Stimulated activated naive CD8-positive, alpha-beta T cell treated with anti-CD3 and anti-CD28 coated beads, Interleukin-15, Interleukin-2, amounts not matched to agents 100 ng/mL and 50 ng/mL, for 24 hours (primary cell): ENCODE measurements around the gene C19orf25.
A peak's percentile ranks its signal among the peaks of the same experiment; 100 is the strongest.

Source experiments
- H3K27ac Mint-ChIP-seq: one replicate; pipeline ENCODE4 v1.8.0; 2021; ENCODE audit warnings: mild to moderate bottlenecking, mixed read lengths
- H3K27me3 Mint-ChIP-seq: one replicate; pipeline ENCODE4 v1.8.0; 2021; ENCODE audit warnings: mixed read lengths
- H3K36me3 Mint-ChIP-seq: one replicate; pipeline ENCODE4 v1.8.0; 2021; ENCODE audit warnings: low read depth, mixed read lengths
- H3K4me1 Mint-ChIP-seq: one replicate; pipeline ENCODE4 v1.8.0; 2021; ENCODE audit warnings: low read depth, mixed read lengths
- H3K4me3 Mint-ChIP-seq: one replicate; pipeline ENCODE4 v1.8.0; 2021; ENCODE audit warnings: mild to moderate bottlenecking, mixed read lengths
- H3K9me3 Mint-ChIP-seq: one replicate; pipeline ENCODE4 v1.8.0; 2021; ENCODE audit warnings: mixed read lengths

Gene C19orf25

DNA sequence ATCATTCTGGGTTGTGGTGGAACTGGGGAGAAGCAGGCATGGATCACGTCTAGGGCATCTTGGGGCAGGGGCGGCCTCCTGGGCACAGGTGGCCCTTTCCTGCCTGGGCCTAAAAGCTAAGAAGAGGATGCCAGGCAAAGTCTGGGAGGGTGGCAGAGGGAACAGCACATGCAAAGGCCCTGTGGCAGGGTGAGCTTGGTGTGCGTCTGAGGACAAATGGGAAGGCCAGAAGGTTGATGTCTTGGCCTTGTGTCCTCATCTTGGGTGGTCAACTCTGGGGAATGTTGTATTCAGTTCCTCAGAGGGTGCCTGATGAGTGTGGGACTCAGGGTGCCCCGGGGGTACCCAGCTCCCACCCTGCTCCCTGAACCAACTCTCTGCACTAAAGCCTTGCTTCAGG lies 39.5 kb upstream of the C19orf25 start:
- Mint-ChIP-seq H3K4me3 (no peak overlapping the region), H3K27me3 (peaks cover 13% of the 10 kb centered on the region), H3K27ac (no peak overlapping the region), H3K9me3 (no peaks in the 10 kb centered on the region), H3K36me3 (no peaks in the 10 kb centered on the region), H3K4me1 (no peaks in the 10 kb centered on the region)

- Mint-ChIP-seq H3K9me3 (no peaks in the 10 kb centered on the region), H3K36me3 (no peaks in the 10 kb centered on the region), H3K4me1 (peaks cover 7% of the 10 kb centered on the region), H3K27ac (peak overlapping the region; percentile 52), H3K27me3 (peaks cover 3% of the 10 kb centered on the region), H3K4me3 (no peak overlapping the region)
Measured at GRCh38 chr19:1516395-1516753, 37.4 kb upstream of the C19orf25 start.

DNA sequence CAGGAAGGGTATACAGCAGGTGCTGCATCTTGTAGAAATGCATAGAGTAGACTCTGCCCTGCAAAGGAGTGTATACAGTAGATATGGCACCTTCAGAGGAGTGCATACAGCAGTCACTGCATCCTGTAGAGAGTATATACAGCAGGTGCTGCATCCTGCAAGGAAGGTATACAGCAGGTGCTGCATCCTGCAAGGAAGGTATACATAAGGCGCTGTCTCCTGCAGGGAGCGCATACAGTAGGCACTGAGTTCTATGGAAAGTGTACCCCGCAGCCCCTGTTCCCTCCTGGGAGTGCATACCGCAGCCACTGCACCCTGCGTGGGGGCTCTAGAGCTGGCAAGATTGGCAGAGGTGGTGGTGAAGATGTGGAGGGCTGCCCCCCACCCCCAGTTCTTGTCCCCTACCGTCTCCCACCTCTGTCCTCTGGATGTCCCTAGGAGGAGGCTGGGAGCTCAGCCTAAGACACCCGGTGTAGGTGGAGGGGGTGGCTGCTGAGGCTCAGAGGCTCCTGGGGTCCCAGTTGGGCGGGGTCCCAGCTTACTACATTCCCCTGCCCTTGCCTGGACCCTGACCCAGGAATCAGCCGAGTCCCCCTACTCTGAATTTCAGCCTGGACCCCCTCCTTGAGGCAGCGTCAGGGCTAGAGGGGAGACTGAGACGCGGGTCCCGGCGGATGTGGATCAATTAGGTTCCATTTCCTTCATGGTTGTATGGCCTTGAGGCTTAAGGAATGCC lies 36.1 kb upstream of the C19orf25 start:
- Mint-ChIP-seq H3K4me1 (peaks cover 7% of the 10 kb centered on the region), H3K4me3 (no peak overlapping the region), H3K36me3 (no peaks in the 10 kb centered on the region), H3K27me3 (peaks cover 3% of the 10 kb centered on the region), H3K27ac (no peak overlapping the region), H3K9me3 (no peaks in the 10 kb centered on the region)

GRCh38 chr19:1514295-1514661 lies 35.3 kb upstream of the C19orf25 start:
- H3K4me3 Mint-ChIP-seq, result no peak overlapping the region
- no peaks in the 10 kb centered on the region for H3K36me3 Mint-ChIP-seq
- peaks cover 7% of the 10 kb centered on the region for H3K4me1 Mint-ChIP-seq
- H3K27me3 Mint-ChIP-seq, result peaks cover 9% of the 10 kb centered on the region
- H3K9me3 Mint-ChIP-seq, result no peaks in the 10 kb centered on the region
- H3K27ac Mint-ChIP-seq, result no peak overlapping the region

- Mint-ChIP-seq H3K27me3 (peaks cover 9% of the 10 kb centered on the region), H3K36me3 (no peaks in the 10 kb centered on the region), H3K4me3 (no peak overlapping the region)
Measured at GRCh38 chr19:1513499-1514294, 34.7 kb upstream of the C19orf25 start.

GRCh38 chr19:1512671-1513498 lies 33.9 kb upstream of the C19orf25 start, which contains the start of gene ADAMTSL5:
TSS of gene ADAMTSL5 (minus strand) at chr19:1513019. CDS start at chr19:1510943, 2,076 bp downstream.
- Mint-ChIP-seq H3K4me1 (peaks cover 12% of the 10 kb centered on the region), H3K27me3 (peaks cover 9% of the 10 kb centered on the region), H3K4me3 (peak within 1 kb of the TSS; percentile 74), H3K27ac (no peak within 1 kb of the TSS), H3K36me3 (no peaks in the 10 kb centered on the region), H3K9me3 (no peaks in the 10 kb centered on the region)

More at GRCh38 chr19:1513499-1514294, 34.7 kb upstream of the C19orf25 start:
- peaks cover 9% of the 10 kb centered on the region for H3K4me1 Mint-ChIP-seq
- H3K27ac Mint-ChIP-seq, result no peak overlapping the region
- no peaks in the 10 kb centered on the region for H3K9me3 Mint-ChIP-seq

- peak overlapping the region; percentile 74 for H3K4me3 Mint-ChIP-seq
- peaks cover 17% of the 10 kb centered on the region for H3K4me1 Mint-ChIP-seq
- no peaks in the 10 kb centered on the region for H3K9me3 Mint-ChIP-seq
- H3K36me3 Mint-ChIP-seq, result no peaks in the 10 kb centered on the region
- no peak overlapping the region for H3K27ac Mint-ChIP-seq
- peaks cover 9% of the 10 kb centered on the region for H3K27me3 Mint-ChIP-seq
Measured at GRCh38 chr19:1511318-1512317, 32.6 kb upstream of the C19orf25 start.

DNA sequence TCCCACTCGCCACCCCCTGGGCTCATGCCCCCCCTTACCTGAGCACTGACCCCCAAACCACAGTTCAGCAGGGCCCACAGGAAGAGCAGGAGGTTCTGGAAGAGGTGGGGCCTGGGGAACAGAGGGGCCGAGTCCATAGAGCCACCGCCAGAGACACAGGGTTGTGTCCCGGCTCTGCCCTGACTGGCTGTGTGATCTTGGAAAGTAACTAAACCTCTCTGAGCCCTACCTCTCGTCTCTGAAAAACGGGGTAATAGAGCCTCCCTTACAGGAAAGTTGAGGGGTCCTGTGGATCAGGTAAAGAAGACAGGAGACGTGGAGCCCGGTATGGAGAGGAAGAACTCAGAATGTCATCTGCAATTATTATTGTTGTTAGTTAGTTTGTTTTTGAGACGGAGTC lies 31.8 kb upstream of the C19orf25 start:
- Mint-ChIP-seq H3K9me3 (no peaks in the 10 kb centered on the region), H3K36me3 (no peaks in the 10 kb centered on the region)

GRCh38 chr19:1510442-1510806 lies 31.4 kb upstream of the C19orf25 start:
- Mint-ChIP-seq H3K27me3 (peaks cover 5% of the 10 kb centered on the region), H3K4me1 (peaks cover 17% of the 10 kb centered on the region), H3K36me3 (no peaks in the 10 kb centered on the region), H3K9me3 (no peaks in the 10 kb centered on the region), H3K4me3 (no peak overlapping the region), H3K27ac (no peak overlapping the region)

More for the DNA sequence above, 31.8 kb upstream of the C19orf25 start:
- Mint-ChIP-seq H3K4me1 (peaks cover 17% of the 10 kb centered on the region), H3K27ac (no peak overlapping the region), H3K27me3 (peaks cover 5% of the 10 kb centered on the region), H3K4me3 (no peak overlapping the region)

- H3K27ac Mint-ChIP-seq, result no peak overlapping the region
- no peak overlapping the region for H3K4me3 Mint-ChIP-seq
- H3K9me3 Mint-ChIP-seq, result no peaks in the 10 kb centered on the region
- H3K36me3 Mint-ChIP-seq, result no peaks in the 10 kb centered on the region
- peaks cover 17% of the 10 kb centered on the region for H3K4me1 Mint-ChIP-seq
- H3K27me3 Mint-ChIP-seq, result peaks cover 7% of the 10 kb centered on the region
Measured at GRCh38 chr19:1509602-1510441, 30.8 kb upstream of the C19orf25 start.

DNA sequence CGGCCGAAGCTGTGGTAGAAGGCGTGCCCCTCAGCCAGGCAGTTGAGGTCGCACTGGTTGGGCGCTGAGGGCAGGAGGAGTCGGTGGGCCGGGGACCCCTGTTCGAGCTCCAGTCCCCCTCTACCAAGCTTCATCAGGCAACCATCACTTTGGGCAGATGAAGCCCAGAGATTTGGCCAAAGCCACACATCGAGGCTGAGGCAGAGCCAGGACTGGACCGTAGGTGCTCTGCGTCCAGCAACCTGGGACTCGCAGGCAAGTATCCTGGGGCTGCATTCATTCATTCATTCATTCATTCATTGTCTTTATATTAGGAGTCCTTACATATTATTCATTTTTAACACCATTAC lies 29.5 kb upstream of the C19orf25 start:
- peaks cover 11% of the 10 kb centered on the region for H3K27me3 Mint-ChIP-seq
- H3K36me3 Mint-ChIP-seq, result no peaks in the 10 kb centered on the region
- H3K4me1 Mint-ChIP-seq, result peaks cover 17% of the 10 kb centered on the region
- H3K4me3 Mint-ChIP-seq, result no peak overlapping the region
- H3K27ac Mint-ChIP-seq, result no peak overlapping the region
- no peaks in the 10 kb centered on the region for H3K9me3 Mint-ChIP-seq

GRCh38 chr19:1507763-1508506 lies 28.9 kb upstream of the C19orf25 start:
- Mint-ChIP-seq H3K27ac (peak overlapping the region; percentile 77), H3K27me3 (peaks cover 13% of the 10 kb centered on the region), H3K9me3 (no peaks in the 10 kb centered on the region), H3K4me3 (peak overlapping the region; percentile 76), H3K36me3 (no peaks in the 10 kb centered on the region), H3K4me1 (peaks cover 19% of the 10 kb centered on the region)

DNA sequence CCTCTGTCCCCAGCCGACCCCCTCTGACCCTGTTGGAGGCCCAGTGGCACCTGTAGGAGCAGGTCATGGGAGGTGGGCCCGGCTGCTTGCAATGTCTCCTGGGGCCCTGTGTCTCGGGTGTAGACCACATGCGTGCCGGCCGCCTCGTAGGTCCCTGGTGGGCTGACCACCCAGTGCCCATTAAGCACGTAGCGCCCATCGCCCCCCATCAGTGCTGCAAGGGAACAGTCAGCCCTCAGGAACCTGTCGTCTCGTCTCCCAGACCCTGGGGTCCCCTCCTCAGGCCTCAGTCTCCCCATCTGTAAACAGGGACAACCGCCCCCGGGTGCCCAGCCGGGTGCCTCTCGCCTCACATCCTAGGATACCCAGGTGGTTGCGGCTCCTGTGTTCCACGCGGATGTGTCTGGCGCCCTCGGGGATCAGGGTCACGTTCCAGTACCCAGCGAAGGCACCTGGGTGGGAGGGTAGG lies 28.2 kb upstream of the C19orf25 start:
- H3K27me3 Mint-ChIP-seq, result peaks cover 18% of the 10 kb centered on the region
- H3K9me3 Mint-ChIP-seq, result no peaks in the 10 kb centered on the region
- no peaks in the 10 kb centered on the region for H3K36me3 Mint-ChIP-seq
- no peak overlapping the region for H3K27ac Mint-ChIP-seq
- peaks cover 18% of the 10 kb centered on the region for H3K4me1 Mint-ChIP-seq
- no peak overlapping the region for H3K4me3 Mint-ChIP-seq
